B cell (primary cell): ENCODE results near the gene IQGAP1.

Source experiments
- CTCF ChIP-seq: fragments of 200-600 bp; IDR thresholded peaks from one replicate; pipeline ENCODE4 v1.8.0; 2022; ENCODE audit warnings: antibody characterized with exemption, mild to moderate bottlenecking
- EZH2 ChIP-seq: IDR thresholded peaks from 2 replicates; pipeline ENCODE4 v1.6.1; 2012; ENCODE audit warnings: borderline replicate concordance, low read depth, mild to moderate bottlenecking, moderate library complexity, low read length; ENCODE audit not compliant: insufficient read depth, poor library complexity, severe bottlenecking

- TF ChIP-seq CTCF (no peak), EZH2 (no peak)
Measured at GRCh38 chr15:90419206-90419605, 31.2 kb downstream of the IQGAP1 start.
